ENCODE results near the gene BTN1A1.
"Not testable (repeated sequence)": the region's sequence is repeated elsewhere in the genome, so short reads cannot be mapped to it uniquely, and the experiment has no call there.

GRCh38 chr6:26547363-26547762 is 47.3 kb downstream of the BTN1A1 start:
- TF ChIP-seq EGR1 (IDR thresholded peaks at IDR 0.05; ENCODE audit: borderline replicate concordance in 1 of 2, low read depth in 2 of 2, low read length in 2 of 2); EP300 (IDR thresholded peaks at IDR 0.05; ENCODE audit: borderline replicate concordance in 1 of 2, control insufficient read depth in 1 of 2, low read depth in 2 of 2, low read length in 2 of 2); ZNF622 (IDR thresholded peaks at IDR 0.05); RFX5 (IDR thresholded peaks at IDR 0.05; ENCODE audit: low read depth, low read length); BMI1 (IDR thresholded peaks at IDR 0.05; ENCODE audit: borderline replicate concordance); ZBTB33 (IDR thresholded peaks at IDR 0.05); ATF3 (IDR thresholded peaks at IDR 0.05; ENCODE audit: borderline replicate concordance, extremely low read depth, low read depth, low read length); ZZZ3 (IDR thresholded peaks at IDR 0.05; ENCODE audit: control insufficient read depth, insufficient read length, low read depth); POLR2A (IDR thresholded peaks at IDR 0.05; ENCODE audit: low read depth, low read length); ATF2 (IDR thresholded peaks at IDR 0.05; ENCODE audit: low read length): not testable (repeated sequence)

All from GM12878 (cell line).